ENCODE data around the gene PNPLA2. TPM values are rescaled to one million over a fixed set of nuclear protein-coding genes. Genes with fewer than 3 reads are reported as not detected.

The PNPLA2 gene
- total and polyA plus RNA-seq, 2 donors (not counting 1 experiment from before 2014, with no cell fraction given): 16.2 to 33.9 TPM

- H3K9ac ChIP-seq (ENCODE audit: insufficient read depth, low read length): peak overlapping the region; percentile 90
- H3K36me3 ChIP-seq (ENCODE audit: control insufficient read depth, insufficient read depth, low read length): peaks cover 15% of the 10 kb centered on the region
- no peak overlapping the region for H2AFZ ChIP-seq (ENCODE audit: low read length)
- peak; percentile 57 to 70 for DNase-seq (ENCODE audit: low read depth in 2 of 2)
- peak overlapping the region; percentile 83 for H3K4me2 ChIP-seq (ENCODE audit: extremely low read depth, insufficient read depth, low read length)
- no peaks in the 10 kb centered on the region for H3K9me3 ChIP-seq (ENCODE audit: control insufficient read depth, insufficient read depth, low read depth, low read length)
- TF ChIP-seq EZH2 (IDR thresholded peaks at IDR 0.05; ENCODE audit: low read length, missing control alignments) (no peak), CTCF (conservative IDR thresholded peaks at IDR 0.05 in 1 of 2, IDR thresholded peaks at IDR 0.05 in 1 of 2; ENCODE audit: low read depth in 1 of 2, low read length in 2 of 2) (no peak)
- H3K27me3 ChIP-seq (ENCODE audit: control insufficient read depth, insufficient read depth, low read length): no peaks in the 10 kb centered on the region
- no peaks in the 10 kb centered on the region for H4K20me1 ChIP-seq (ENCODE audit: control insufficient read depth, extremely low read depth, insufficient read depth, low read length)
- H3K4me1 ChIP-seq (ENCODE audit: control insufficient read depth, extremely low read depth, insufficient read depth, low read length): peaks cover 20% of the 10 kb centered on the region
- H3K79me2 ChIP-seq (ENCODE audit: control insufficient read depth, insufficient read depth, low read length): peaks cover 16% of the 10 kb centered on the region
- H3K27ac ChIP-seq (ENCODE audit: insufficient read depth, low read length): peak overlapping the region; percentile 82
- peak overlapping the region; percentile 58 to 81 (median 75) for H3K4me3 ChIP-seq (replicated peaks in 1 of 4; ENCODE audit: control extremely low read depth in 1 of 4, insufficient read depth in 1 of 4, low read depth in 3 of 4, low read length in 4 of 4)
Observed at GRCh38 chr11:819943-820649, 1.4 kb downstream of the PNPLA2 start.

GRCh38 chr11:820655-821511, 2.2 kb downstream of the PNPLA2 start:
- peak overlapping the region; percentile 31 for H3K27ac ChIP-seq (ENCODE audit: insufficient read depth, low read length)
- H3K79me2 ChIP-seq (ENCODE audit: control insufficient read depth, insufficient read depth, low read length): peaks cover 16% of the 10 kb centered on the region
- peak overlapping the region; percentile 83 for H3K4me2 ChIP-seq (ENCODE audit: extremely low read depth, insufficient read depth, low read length)
- peak overlapping the region; percentile 58 to 81 (median 75) for H3K4me3 ChIP-seq (replicated peaks in 1 of 4; ENCODE audit: control extremely low read depth in 1 of 4, insufficient read depth in 1 of 4, low read depth in 3 of 4, low read length in 4 of 4)
- no peaks in the 10 kb centered on the region for H4K20me1 ChIP-seq (ENCODE audit: control insufficient read depth, extremely low read depth, insufficient read depth, low read length)
- peaks cover 20% of the 10 kb centered on the region for H3K4me1 ChIP-seq (ENCODE audit: control insufficient read depth, extremely low read depth, insufficient read depth, low read length)
- peak in 1 of 2 donors; percentile 70 for DNase-seq (ENCODE audit: low read depth in 2 of 2)
- H3K9ac ChIP-seq (ENCODE audit: insufficient read depth, low read length): peak overlapping the region; percentile 17
- no peak overlapping the region for H2AFZ ChIP-seq (ENCODE audit: low read length)
- TF ChIP-seq EZH2 (IDR thresholded peaks at IDR 0.05; ENCODE audit: low read length, missing control alignments) (no peak), CTCF (conservative IDR thresholded peaks at IDR 0.05 in 1 of 2, IDR thresholded peaks at IDR 0.05 in 1 of 2; ENCODE audit: low read depth in 1 of 2, low read length in 2 of 2) (no peak)
- H3K36me3 ChIP-seq (ENCODE audit: control insufficient read depth, insufficient read depth, low read length): peaks cover 15% of the 10 kb centered on the region
- no peaks in the 10 kb centered on the region for H3K27me3 ChIP-seq (ENCODE audit: control insufficient read depth, insufficient read depth, low read length)
- H3K9me3 ChIP-seq (ENCODE audit: control insufficient read depth, insufficient read depth, low read depth, low read length): no peaks in the 10 kb centered on the region
